GM12878 (cell line): ENCODE results near the gene PLAC8. TPM values are rescaled to one million over a fixed set of nuclear protein-coding genes. Genes with fewer than 3 reads are reported as not detected.

Experiments used
- ATAC-seq: fragments of 200-7000 bp; cut with Tn5 transposase; 3 replicates; pipeline ENCODE4 v1.9.1; 2020; ENCODE audit warnings: mild to moderate bottlenecking, moderate library complexity
- BruUV-seq: library from RNA; stranded (reverse); fragments of 400-500 nt; replicated peaks from 2 replicates; lab custom pipeline; 2021; lab: Mats Ljungman, UMichigan
- CTCF ChIA-PET: fragments of 300-600 bp; sonication (Branson Sonifier 250); formaldehyde crosslinking; extraction: SDS; loops from one replicate; lab custom pipeline; 2021; ENCODE audit warnings: inconsistent platforms; lab: Yijun Ruan, JAX
- POLR2A ChIA-PET: fragments of 350-600 bp; formaldehyde crosslinking; extraction: SDS; loops from one replicate; lab custom pipeline; 2021; ENCODE audit warnings: inconsistent platforms; lab: Charles Lee
- RAD21 ChIA-PET: fragments of 300-600 bp; sonication (Branson Sonifier 250); formaldehyde crosslinking; loops from one replicate; lab custom pipeline; 2023; ENCODE audit warnings: antibody characterized with exemption; ENCODE audit not compliant: unreplicated experiment; lab: Charles Lee
- SMC1A ChIA-PET: fragments of 300-600 bp; sonication (Branson Sonifier 250); formaldehyde crosslinking; loops from one replicate; lab custom pipeline; 2023; ENCODE audit not compliant: unreplicated experiment, uncharacterized antibody; lab: Charles Lee
- DNase-seq: peaks from one replicate; pipeline ENCODE4 v3.0.0-alpha.2; 2011; ENCODE audit warnings: low read depth, low spot score
- FAIRE-seq: peaks from 3 replicates; lab custom pipeline; 2011; peaks lifted over from hg19 to GRCh38; lab: Jason Lieb, UNC
- H2AFZ ChIP-seq: 2 replicates; pipeline ENCODE4 v1.6.0; 2011; ENCODE audit warnings: low read depth, low read length, control low read depth; ENCODE audit not compliant: control insufficient read depth
- H3K27ac ChIP-seq: 2 replicates; pipeline ENCODE4 v1.5.1; 2011; ENCODE audit warnings: control low read depth; ENCODE audit not compliant: control insufficient read depth, insufficient read depth
- H3K27me3 ChIP-seq, 2 experiments: replicated peaks in 1 of 2; 2 replicates each; pipeline versions ENCODE4 v1.6.0 to v1.6.1; 2011; ENCODE audit warnings: low read length in 1 of 2; ENCODE audit not compliant: control insufficient read depth in 2 of 2, insufficient read depth in 2 of 2
- H3K36me3 ChIP-seq, 2 experiments: 2 replicates each; pipeline ENCODE4 v1.5.1; 2011; ENCODE audit warnings: low read length in 1 of 2; ENCODE audit not compliant: control insufficient read depth in 2 of 2, insufficient read depth in 2 of 2
- H3K4me1 ChIP-seq: 2 replicates; pipeline ENCODE4 v1.6.1; 2011; ENCODE audit warnings: mild to moderate bottlenecking, low read length, moderate library complexity, mixed read lengths; ENCODE audit not compliant: control insufficient read depth, insufficient read depth
- H3K4me2 ChIP-seq: 2 replicates; pipeline ENCODE4 v1.6.0; 2011; ENCODE audit warnings: control low read depth; ENCODE audit not compliant: control insufficient read depth, insufficient read depth
- H3K4me3 ChIP-seq: fragments of 200-600 bp; sonication (generic); 2 replicates; pipeline ENCODE4 v1.5.1; 2016
- H3K79me2 ChIP-seq: 2 replicates; pipeline ENCODE4 v1.6.0; 2011; ENCODE audit warnings: low read length; ENCODE audit not compliant: control insufficient read depth, insufficient read depth
- H3K9ac ChIP-seq: 2 replicates; pipeline ENCODE4 v1.8.0; 2011; ENCODE audit warnings: low read length, control low read depth, mixed read lengths; ENCODE audit not compliant: control insufficient read depth, insufficient read depth
- H3K9me3 ChIP-seq: replicated peaks from 3 replicates; pipeline ENCODE4 v1.5.1; 2011; ENCODE audit warnings: mild to moderate bottlenecking, low read length; ENCODE audit not compliant: control insufficient read depth, insufficient read depth
- H4K20me1 ChIP-seq: 2 replicates; pipeline ENCODE4 v1.6.0; 2011; ENCODE audit not compliant: control insufficient read depth, insufficient read depth
- ATF3 ChIP-seq: IDR thresholded peaks from 2 replicates; pipeline ENCODE4 v1.6.1; 2011; ENCODE audit warnings: low read depth, mild to moderate bottlenecking, low read length, moderate library complexity, borderline replicate concordance; ENCODE audit errors: extremely low read depth
- BCL3 ChIP-seq: IDR thresholded peaks from 2 replicates; pipeline ENCODE4 v1.6.1; 2011; ENCODE audit warnings: borderline replicate concordance, low read depth, mild to moderate bottlenecking, moderate library complexity, low read length; ENCODE audit not compliant: insufficient read depth, poor library complexity, severe bottlenecking
- BMI1 ChIP-seq: fragments of 450-650 bp; IDR thresholded peaks from 2 replicates; pipeline ENCODE4 v1.6.1; 2016; ENCODE audit warnings: mild to moderate bottlenecking, moderate library complexity, borderline replicate concordance
- CREB1 ChIP-seq: IDR thresholded peaks from 2 replicates; pipeline ENCODE4 v1.6.1; 2012; ENCODE audit warnings: low read depth, mild to moderate bottlenecking, inconsistent platforms
- CUX1 ChIP-seq: IDR thresholded peaks from 2 replicates; pipeline ENCODE4 v1.6.1; 2012; ENCODE audit warnings: improper control_type of control experiment, low read depth, low read length; ENCODE audit not compliant: insufficient replicate concordance
- MTA2 ChIP-seq: fragments of 450-650 bp; IDR thresholded peaks from 2 replicates; pipeline ENCODE4 v1.6.1; 2016; ENCODE audit warnings: low read depth, mild to moderate bottlenecking, moderate library complexity
- SREBF1 ChIP-seq: IDR thresholded peaks from 2 replicates; pipeline ENCODE4 v1.6.1; 2012; ENCODE audit warnings: mild to moderate bottlenecking, low read length
- SUPT20H ChIP-seq: IDR thresholded peaks from 2 replicates; pipeline ENCODE4 v1.6.1; 2011; ENCODE audit warnings: low read depth, mild to moderate bottlenecking, low read length, moderate library complexity, borderline replicate concordance; ENCODE audit not compliant: control insufficient read depth
- ZNF24 ChIP-seq: fragments of 450-650 bp; IDR thresholded peaks from 2 replicates; pipeline ENCODE4 v1.6.1; 2017; ENCODE audit warnings: antibody characterized with exemption, mild to moderate bottlenecking
- WGBS: methylation state at CpG from one replicate; pipeline ENCODE4 v1.1.6; 2016; ENCODE audit warnings: low lambda C conversion rate; ENCODE audit not compliant: insufficient replicate concordance, insufficient coverage; ENCODE audit errors: missing lambda C conversion rate; 5-methylcytosine and 5-hydroxymethylcytosine counted together
- in situ Hi-C: fragments of 300-500 bp; cut with MboI; formaldehyde crosslinking; loops from 9 replicates; pipeline ENCODE4 v1.14.3; 2018; ENCODE audit warnings: mixed read lengths
- intact Hi-C: fragments of 100-400 bp; cut with micrococcal nuclease; formaldehyde crosslinking; loops from one replicate; pipeline ENCODE4 v1.14.2; 2022; ENCODE audit not compliant: unreplicated experiment
- polyA plus RNA-seq, 11 experiments: library from polyadenylated mRNA; depleted of rRNA in 4 of 11; unstranded in 6 of 11; stranded (reverse) in 5 of 11; fragments of >200 nt; fragmentation: Nextera tagmentation in 4 of 11; fragmentation: Illumina TruSeq in 1 of 11; extraction: Ambion mirVana in 4 of 11; extraction: Trizol in 1 of 11; gene quantifications; 1 replicate in 1 of 11; 2 replicates in 10 of 11; pipeline versions ENCODE4 v1.2.1 to v1.2.3, GENCODE V29; 2011 to 2016; ENCODE audit warnings: inconsistent platforms in 2 of 11, missing spikeins in 2 of 11, low read depth in 1 of 11
- total RNA-seq, 4 experiments: library from RNA; depleted of rRNA in 3 of 4; stranded (reverse); fragments of >200 nt in 3 of 4; fragmentation: Illumina TruSeq in 1 of 4; extraction: Trizol in 1 of 4; gene quantifications; 2 replicates each; pipeline versions ENCODE4 v1.2.1 to v1.2.3, GENCODE V29; 2013 to 2021

Gene PLAC8
- total and polyA plus RNA-seq, 10 of the 15 experiments (the other 5 are each of a cell fraction or from before 2014, with no cell fraction given): 214 to 841 (median 348) TPM

- TF ChIP-seq BCL3: no peak
- TF ChIP-seq ZNF24: peak; percentile 81; the same call in 1 of the 2 replicates
- 0 out of 2 replicates have a peak, but pooled peaks have one; percentile 25 for TF ChIP-seq MTA2
- no peak for TF ChIP-seq CREB1
- TF ChIP-seq SREBF1: no peak
- TF ChIP-seq CUX1: no peak
- TF ChIP-seq SUPT20H: no peak
- no peak for TF ChIP-seq BMI1
- TF ChIP-seq ATF3: no peak
- Histone ChIP-seq H3K9me3 (no peaks in the 10 kb centered on the region; the same call in 2 of the 3 replicates), H2AFZ (no peak overlapping the region), H3K4me3 (no peak overlapping the region), H4K20me1 (no peaks in the 10 kb centered on the region), H3K4me1 (no peaks in the 10 kb centered on the region), H3K36me3 (peaks cover 0 to 9% of the 10 kb centered on the region in 2 experiments; a peak in 3 of 4 replicates), H3K27ac (no peak overlapping the region), H3K79me2 (no peaks in the 10 kb centered on the region), H3K9ac (no peak overlapping the region), H3K27me3 (no peaks in the 10 kb centered on the region), H3K4me2 (no peak overlapping the region)
- in situ Hi-C loops: no loop called here
- SMC1A ChIA-PET: interaction anchor here (0.7 to 2.1 kb wide), 2 partner anchors 21 to 200 kb away, joined by 4 to 10 read pairs; no protein-coding TSS in a partner anchor
- DNase-seq: no peak
- 67% methylated on average over 6 of the region's 6 CpGs for WGBS
- ATAC-seq: no peak; the same call in 1 of the 3 replicates
- RAD21 ChIA-PET: no interaction called here
- FAIRE-seq: no peak
- BruUV-seq: no TSS peak
- intact Hi-C loops: no loop called here
- POLR2A ChIA-PET: interaction anchor here (1.1 kb wide), 1 partner anchor 21 kb away, joined by 3 read pairs; no protein-coding TSS in a partner anchor
- CTCF ChIA-PET: interaction anchor here (0.6 to 1.9 kb wide), 4 partner anchors 171 to 204 kb away, joined by 3 to 4 read pairs (median 4); partner anchors contain the start of gene COQ2
Measured at GRCh38 chr4:83080561-83080960, 34.0 kb downstream of the PLAC8 start.
